HT1080 (cell line): Measurements from ENCODE around the gene TDRKH. TPM values are rescaled to one million over a fixed set of nuclear protein-coding genes. Genes with fewer than 3 reads are reported as not detected.

Experiments
- DNase-seq: peaks from one replicate; pipeline ENCODE4 v3.0.0-alpha.2; 2015; ENCODE audit warnings: low read depth
- polyA plus RNA-seq, 2 experiments: library from polyadenylated mRNA; depleted of rRNA; stranded (reverse); fragments of >200 nt; gene quantifications; 2 replicates each; pipeline ENCODE4 v1.2.3, GENCODE V29; 2015
- total RNA-seq: library from RNA; depleted of rRNA; stranded (reverse); fragments of >200 nt; shearing (Covaris generic); gene quantifications from 2 replicates; pipeline ENCODE4 v1.2.3, GENCODE V29; 2014; rRNA removed

TDRKH gene, protein sequence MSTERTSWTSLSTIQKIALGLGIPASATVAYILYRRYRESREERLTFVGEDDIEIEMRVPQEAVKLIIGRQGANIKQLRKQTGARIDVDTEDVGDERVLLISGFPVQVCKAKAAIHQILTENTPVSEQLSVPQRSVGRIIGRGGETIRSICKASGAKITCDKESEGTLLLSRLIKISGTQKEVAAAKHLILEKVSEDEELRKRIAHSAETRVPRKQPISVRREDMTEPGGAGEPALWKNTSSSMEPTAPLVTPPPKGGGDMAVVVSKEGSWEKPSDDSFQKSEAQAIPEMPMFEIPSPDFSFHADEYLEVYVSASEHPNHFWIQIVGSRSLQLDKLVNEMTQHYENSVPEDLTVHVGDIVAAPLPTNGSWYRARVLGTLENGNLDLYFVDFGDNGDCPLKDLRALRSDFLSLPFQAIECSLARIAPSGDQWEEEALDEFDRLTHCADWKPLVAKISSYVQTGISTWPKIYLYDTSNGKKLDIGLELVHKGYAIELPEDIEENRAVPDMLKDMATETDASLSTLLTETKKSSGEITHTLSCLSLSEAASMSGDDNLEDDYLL
- total RNA-seq = 1.9 and 2.0 TPM in 2 replicates
- polyA plus RNA-seq (2015; cell fraction: cytosol; rRNA removed) = 5.5 TPM in 2 replicates
- 5.4 and 6.2 TPM in 2 replicates for polyA plus RNA-seq (2015; cell fraction: nucleus; rRNA removed)

DNA sequence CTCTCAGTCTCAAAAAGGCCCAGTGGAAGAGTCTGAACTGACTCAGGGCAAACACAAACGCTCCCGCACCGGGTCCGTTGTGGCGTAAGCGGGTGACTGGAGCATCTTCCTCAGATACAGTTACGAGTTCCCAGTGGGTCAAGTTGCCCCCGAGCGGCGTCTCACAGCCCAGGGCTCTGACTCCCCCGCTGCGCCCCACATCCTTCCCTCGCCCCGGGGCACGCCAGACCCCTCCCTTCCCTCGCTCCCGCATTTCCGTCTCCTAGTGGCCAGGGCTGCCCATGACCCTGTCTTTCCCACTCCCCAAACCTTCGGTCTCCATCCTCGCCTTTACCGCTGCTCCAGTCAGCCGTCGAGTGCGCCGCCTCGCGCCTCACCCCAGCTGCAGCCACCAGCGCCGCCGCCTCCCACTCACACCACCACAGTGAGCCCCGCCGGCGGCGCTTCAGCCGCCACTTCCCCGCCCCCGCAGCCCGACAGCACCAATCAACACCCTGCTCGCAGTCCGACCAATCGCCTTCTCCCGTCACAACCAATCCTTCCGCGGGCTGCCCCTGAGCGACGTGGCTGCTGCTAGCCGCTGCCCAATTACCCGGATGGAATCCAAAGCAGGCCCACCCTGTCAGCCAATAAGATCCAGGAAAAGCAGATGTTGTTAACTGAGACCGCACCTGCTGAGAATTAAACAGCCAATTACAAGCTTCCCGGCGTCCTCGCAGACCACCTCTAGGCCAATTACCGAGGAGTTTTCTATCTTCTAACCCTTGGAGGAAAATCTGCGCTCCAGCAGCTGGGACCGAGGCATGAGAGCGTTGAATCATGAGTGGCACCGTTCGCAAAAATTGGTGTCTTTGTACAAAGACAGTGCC lies at the start of gene TDRKH:
TSS of gene TDRKH (minus strand) at position 430 of the 869 bp plus-strand sequence. CDS start 7,478 bp downstream, outside the sequence.
- DNase-seq = peak; percentile 98

DNA sequence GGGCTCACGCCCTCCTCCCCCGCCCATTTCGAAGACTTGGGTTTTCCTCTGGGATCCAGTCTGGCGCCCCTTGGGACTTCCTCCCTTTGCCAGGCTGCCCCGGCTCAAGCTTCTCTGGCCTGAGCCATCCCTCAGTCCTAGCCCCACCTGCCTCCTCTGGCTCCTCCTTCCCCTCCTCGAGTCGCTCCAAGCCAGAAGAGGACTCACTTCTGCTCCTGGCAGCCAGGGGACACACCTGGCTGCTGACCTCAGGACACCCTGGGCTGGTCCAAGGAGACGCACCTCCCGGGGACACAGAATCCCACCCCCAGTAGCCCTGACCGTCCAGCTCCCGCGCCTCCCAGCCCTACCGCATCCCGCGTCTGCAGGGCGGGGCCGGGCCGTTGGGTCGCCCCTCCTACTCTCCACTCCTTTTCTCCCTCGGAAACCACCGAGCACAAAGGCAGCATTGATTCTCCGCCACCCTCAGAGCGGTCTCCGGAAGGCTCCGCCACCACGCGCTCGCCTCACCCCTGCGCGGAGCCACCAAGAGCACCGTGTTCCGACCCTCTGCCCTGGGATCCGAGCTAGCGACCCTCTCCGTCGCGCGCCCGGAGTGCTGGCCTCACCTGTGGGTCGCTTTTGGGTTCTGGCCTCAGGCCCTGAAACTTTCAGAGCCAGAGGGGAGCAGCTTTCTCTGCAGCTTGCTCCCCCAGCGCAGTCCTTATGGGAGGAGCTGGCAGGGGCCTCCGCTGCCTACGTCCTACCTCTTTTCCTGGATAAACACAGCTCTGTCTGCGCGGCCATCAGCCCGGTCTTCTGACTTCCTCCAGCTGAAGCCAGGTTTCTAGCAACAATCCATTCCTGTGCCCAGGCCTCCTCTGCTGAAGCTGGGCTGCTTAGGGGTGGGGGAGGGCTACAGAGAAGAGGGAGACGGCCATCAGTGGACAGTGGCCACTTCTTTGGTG lies 49.4 kb upstream of the TDRKH start, which contains the start of gene C2CD4D:
TSS of gene C2CD4D (minus strand) at position 364 of the 947 bp plus-strand sequence. CDS start 831 bp downstream, outside the sequence.
- DNase-seq = no peak

DNA sequence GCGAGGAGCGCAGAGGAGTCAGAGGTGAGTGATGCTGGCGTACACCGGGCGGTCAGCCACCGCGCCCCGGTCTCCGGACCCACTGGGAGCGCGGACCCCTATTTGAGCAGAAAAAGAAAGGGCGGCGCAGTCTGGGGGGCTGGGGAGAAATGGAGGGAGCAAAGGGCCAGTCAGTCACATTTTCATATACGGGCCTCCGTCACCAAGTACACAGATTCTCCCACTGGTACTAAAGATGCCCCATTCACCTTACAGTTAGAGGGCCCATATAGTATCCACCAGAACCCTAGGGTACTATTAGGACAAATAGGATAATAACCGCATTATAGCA lies 48.7 kb upstream of the TDRKH start:
- DNase-seq = no peak

DNA sequence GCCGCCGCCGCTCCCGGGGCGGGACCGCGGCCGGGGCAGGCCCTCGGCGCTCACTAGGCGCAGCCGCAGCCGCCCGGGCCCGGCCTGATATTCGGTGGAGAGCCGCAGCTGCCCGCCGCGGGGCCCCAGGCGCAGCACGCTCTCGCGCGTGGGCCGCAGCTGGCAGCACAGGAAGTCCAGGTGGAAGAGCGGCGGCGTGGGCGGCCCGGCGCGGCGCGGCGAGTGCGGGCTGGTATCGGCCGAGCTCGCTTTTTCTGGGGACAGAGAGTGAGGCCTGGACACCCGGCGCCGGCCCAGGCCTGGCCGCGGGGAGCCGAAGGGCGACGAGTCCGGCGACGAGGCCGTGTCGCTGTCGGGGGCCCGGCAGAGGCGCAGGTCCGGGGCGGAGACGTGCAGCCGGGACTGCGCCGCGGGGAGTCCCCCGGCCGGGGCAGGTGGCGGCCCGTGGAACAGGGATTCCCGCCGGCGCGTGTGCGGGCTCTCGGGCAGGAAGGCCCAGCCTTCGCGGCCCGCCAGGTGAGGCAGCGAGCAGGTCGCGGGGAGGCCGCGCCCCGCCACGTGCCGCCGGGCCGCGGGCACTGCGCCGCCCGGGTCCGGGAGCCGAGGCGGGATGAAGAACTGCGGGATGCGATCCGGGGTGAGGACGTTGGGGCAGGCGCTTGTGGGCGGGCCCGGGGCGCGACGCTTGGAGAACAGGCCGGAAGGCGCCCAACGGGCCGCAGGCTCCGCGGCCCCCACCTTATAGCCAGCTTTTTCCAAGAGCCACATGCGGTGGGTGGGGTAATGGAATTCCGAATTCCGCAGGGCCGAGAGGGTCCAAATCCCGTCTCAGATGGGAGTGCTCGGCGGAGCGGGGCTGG lies 48.2 kb upstream of the TDRKH start:
- no peak for DNase-seq

DNA sequence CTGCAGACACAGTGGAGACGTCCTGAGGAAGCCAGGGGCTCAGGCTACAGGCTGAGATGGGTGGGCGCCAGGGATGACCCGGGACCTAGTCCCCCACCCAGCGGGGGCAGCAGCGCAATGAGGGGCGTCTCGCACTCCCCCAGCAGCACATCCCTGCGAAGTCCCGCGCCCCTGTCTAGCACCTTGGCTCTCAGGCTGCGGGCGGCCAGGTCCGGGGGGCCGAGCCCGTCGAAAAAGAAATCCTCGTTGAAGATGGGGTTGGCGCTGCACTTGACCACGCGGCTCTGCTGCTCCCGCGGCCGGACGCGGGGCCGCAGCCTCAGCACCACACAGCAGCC lies 47.6 kb upstream of the TDRKH start:
- DNase-seq = no peak

DNA sequence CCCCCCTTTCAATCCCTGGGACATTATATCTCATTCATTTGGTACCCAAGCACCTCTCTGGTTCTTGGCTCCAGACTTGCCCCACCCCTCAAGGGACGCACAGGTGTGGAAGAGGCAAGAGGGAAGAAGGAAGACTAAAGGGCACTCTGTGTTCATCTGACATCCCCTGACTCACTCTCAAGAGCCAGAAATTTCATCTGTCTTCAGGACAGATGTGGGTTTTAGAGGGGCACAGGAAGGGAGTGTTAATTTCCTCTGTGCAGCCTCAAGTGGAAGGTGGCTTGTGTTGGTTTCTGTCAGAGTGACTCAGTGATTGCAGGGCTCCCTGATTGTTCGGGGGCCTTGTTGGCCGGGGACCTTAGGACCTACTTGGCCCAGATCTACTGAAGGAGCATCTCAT lies 46.9 kb upstream of the TDRKH start:
- peak; percentile 67 for DNase-seq

DNA sequence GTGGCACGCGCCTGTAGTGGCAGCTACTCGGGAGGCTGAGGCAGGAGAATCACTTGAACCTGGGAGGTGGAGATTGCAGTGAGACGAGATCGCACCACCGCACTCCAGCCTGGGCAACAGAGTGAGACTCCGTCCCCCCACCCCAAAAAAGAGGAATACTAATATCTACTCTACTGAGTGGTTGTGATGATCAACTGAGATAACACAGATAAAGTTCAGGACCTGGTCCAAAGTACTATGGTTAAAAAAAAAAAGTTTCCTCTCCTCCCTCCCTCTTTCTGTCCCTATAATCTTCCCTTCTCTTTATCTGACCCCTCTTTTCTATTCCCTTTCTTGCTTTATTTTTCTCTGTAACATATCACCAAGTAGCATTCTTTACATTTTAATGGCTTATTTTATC lies 45.3 kb upstream of the TDRKH start:
- DNase-seq = no peak

DNA sequence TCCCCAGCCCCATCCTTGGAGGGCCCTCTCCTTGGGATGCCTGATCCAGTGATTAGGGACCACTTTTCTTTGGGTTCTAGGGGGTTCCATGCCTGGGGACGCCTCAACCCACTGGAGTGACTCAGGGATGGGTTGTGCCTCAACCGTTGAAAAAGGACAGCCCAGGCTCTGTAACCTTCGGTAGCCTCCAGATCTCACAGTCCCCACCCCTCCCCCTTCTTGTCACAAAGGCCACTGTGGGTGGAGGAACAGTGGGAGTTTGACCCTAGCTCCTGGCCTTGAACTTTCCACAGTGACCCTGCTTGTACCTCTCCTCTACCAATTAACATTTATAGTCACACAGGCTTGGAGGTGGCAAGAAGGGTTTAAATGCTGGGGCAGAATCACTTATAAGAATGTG lies 43.9 kb upstream of the TDRKH start:
- no peak for DNase-seq

DNA sequence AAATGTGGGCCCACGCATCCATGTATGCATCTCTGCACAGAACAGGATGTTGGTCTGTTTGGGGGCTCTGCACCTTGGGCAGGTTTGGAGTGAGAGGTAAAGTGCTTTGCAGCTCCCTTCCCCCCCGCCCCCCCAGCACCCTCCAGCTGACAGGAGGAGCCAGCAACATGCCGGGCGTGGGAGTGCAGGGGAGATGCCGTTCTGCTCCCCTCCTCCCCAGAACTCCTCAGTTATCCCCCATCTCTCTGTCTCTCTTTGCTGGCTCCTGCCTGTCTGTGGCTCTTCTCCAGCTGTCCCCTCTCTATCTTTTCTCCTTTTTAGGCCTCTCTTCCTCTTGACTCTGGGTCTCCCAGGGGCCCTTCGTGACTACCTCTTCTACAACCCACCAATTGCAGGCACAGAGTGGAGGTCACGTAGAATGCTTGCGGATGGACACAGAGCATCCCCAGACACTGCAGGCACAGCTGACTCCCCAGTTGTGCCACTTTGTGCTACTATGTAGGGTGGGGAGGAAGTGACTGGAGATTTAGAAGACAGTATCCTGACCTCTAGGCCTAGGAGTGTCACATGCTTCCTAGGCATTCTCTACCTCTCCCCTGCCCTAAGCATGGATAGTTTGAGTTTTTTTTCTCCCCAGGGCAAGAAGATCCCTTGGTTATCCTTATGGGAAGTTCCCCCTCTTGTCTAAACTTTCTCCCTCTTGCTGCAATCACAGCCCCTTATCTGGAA lies 43.0 kb upstream of the TDRKH start:
- DNase-seq = no peak

DNA sequence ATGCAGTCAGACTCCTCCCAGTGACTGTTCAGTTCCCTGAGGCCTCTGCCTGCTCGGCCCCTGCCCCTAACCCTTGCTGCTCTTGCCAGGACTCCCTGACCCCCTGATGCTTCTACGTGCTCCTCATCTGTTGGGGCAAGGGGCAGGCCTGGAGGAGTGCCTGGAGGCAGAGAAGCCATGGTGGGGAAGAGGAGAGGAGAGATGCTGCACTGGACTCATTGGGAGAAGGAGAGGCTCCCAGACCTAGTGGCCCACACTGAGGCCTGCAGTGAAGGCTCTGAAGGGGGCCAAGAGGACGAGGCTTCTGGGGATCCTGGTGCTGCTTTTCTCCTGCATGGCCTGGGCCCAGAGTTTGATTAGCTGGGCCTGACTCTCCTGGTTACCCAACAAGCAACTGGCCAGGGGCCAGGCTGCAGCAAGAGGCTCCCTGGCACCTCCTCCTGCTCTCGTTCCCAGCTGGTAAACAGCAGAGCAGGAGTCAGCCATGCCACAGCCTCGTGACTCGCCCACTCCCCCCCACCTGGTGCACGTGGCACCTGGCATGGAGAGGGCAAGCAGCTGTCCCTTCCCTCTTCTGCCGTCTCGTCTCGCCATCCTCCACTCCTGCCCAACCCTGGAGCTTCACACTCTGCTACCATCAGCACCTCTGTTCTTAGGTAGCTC lies 42.1 kb upstream of the TDRKH start:
- peak; percentile 26 for DNase-seq

DNA sequence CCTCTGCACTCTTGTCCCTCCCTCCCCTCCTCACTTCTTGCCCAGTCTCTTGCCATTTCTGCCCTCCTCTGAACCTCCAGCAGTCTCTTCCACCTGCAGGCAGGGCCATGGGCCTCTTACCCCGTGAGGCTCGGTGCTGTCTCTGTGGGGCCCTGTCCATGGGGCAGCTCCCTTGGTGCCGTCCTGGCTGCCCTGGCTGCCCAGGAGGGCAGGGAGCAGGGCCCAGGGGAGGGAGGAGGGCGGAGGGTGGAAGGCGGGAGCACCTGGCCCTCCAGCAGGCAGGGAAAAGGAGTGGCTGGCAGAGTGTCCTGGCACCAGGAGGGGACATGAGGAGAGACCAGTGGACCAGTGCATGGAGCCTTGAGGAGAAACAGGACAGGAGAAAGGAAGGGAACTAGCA lies 41.3 kb upstream of the TDRKH start, which contains the start of gene RORC:
TSS of gene RORC (minus strand) at position 198 of the 400 bp plus-strand sequence. CDS start at position 160, 38 bp downstream.
- DNase-seq = no peak

DNA sequence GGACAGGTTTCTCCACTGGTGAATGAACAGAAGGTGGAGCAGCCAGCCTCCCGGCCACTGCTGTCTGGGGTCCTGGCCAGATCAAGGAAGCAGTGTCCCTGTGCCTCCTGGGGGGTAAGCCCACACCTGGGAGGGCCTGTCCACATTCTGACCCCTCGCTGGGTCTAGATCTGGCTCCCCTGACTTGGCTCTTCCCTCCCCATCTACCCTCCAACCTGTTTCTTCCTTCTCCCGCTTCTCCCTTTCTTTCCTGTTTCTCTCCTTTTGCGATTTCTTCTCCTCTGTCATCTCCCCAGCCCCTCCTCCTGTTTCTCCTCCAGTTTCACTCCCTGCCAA lies 40.9 kb upstream of the TDRKH start:
- no peak for DNase-seq

DNA sequence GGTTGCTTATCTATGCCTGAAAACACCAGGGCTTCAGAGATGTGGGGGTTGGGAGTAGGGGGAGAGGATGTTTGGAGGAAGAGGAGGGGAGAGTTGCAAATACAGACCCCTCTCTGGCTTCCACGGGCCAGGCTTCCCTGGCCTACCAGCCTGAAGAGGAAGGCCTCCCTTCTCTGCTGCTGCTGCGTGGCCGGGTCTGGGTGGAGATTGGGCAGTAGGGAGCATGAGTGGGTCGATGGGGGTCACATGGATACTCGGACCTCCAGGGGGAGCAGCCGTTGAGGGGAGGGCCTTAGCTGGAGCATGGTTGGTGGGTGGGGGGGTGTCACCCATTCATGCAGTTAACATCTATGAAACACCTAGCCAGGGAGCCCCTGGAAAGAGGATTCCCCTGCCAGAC lies 39.8 kb upstream of the TDRKH start:
- no peak for DNase-seq

DNA sequence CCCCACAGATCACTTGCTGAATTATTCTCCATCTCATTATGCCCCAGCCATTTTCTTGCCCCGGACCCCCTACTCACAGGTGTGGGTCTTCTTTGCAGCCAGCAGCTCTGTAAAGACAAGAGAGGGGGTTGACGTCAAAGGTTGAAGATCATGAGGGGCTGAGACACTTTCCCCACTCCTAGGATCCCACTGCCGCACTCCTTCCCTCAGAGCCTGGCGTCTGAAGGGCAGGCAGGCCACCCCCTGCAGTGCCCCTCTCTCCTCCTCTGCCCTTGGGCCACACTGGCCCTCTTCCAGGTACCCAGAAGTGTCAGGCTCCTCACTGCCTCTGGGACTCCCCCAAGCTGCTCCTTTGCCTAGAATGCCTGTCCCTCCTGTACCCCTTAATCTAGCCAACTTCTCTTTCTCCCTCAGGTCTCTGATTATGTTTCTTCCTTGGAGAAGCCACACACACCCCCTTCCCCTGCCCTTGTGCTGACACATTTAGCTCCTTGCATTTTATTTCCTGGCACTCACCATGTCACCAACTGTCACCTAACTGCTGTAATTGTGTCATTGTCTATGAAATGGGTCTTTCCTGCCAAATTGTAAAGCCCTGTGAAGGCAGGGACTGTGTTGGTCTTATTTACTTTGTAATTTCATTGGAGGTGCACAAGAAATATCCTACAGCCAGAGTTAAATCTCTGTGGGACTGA lies 39.2 kb upstream of the TDRKH start:
- no peak for DNase-seq

DNA sequence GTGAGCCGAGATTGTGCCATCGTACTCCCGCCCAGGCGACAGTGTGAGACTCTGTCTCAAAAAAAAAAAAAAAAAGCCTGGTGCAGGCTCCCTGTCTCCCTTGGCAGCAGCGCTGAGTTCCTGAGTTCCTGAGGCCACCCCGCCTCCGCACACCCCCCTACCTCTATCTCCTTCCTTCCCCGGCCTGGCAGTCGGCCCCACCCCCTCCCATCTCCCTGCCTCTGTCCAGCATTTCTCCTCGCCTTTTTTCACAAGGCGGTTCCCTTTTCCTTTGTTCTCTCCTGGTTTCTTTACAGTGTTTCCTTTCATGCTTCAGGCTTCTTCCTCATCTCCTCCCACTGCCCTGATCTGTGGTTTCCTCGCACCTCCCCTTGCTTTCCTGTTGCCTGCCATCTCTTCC lies 38.6 kb upstream of the TDRKH start:
- DNase-seq = peak; percentile 82

DNA sequence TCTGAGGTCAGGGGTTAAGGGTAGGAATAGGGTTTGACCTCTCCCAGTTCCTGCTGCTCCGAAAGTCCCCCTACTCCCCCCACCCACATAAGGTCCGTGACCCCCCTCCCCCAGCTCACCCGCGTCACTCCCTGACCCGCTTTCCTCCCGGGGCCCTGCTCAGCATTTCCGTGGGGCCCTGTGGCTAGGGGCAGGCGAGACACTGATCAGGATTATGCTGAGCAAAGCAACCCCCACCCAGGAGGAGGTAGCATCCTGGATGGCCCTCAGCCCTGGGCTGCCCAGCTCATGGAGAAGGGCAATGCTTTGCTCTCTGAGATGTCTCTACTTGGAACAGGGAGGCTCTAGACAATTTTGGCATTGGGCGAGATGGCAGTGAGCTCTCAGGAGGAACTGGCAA lies 37.6 kb upstream of the TDRKH start:
- DNase-seq = no peak

DNA sequence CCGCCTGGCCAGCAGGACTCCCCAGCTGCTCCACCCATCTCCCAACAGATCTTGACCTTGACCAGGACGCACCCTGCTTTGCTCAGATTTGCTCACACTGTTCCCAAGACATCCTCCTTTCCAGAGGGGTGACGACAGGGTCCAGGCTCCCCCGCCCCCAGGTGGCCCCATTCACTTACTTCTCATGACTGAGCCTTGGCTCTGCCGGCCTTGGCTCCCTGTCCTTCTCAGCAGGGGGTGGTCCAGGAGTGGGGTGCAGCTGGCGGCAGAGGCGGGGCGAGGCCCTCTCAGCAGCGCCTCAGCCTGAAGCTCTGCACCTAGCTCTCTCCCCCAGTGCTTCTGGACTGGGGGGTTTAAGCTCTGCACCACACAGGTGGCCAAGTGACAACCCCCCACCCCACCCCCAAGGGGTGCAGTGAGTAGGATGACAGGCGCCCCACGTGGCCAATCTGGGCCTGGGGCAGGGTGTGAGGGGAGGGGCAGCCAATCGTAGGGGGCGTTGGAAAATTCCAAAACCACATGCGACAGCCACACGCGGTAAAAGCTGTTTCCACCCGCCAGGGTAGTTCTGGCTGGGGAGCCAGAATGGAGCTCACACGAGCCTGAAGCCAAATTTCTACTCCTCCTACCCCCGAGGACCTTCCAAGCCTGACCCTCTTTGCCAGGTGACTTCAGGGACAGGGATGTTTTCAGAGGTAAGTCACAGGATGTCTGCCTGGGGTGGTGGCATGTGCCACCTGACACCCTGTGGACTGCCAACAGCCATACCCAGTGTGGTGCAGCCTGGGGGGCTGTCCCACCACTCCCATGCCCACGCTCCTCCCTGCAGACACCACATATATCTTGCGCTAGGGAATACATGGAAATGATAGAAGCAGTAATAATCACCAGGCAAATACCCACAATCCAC lies 35.7 kb upstream of the TDRKH start:
- DNase-seq = no peak
